ENCODE results near the gene AOC1. TPM values are rescaled to one million over a fixed set of nuclear protein-coding genes. Genes with fewer than 3 reads are reported as not detected.
A peak's percentile ranks its signal among the peaks of the same experiment; 100 is the strongest.

AOC1 gene
- total RNA-seq, 1 donor from 2014 or later: not detected

- no peak for DNase-seq (ENCODE audit: low read depth in 2 of 2)
Observed at GRCh38 chr7:150857276-150858055, 5.1 kb downstream of the AOC1 start.

- DNase-seq (ENCODE audit: low read depth in 2 of 2): no peak
Observed at GRCh38 chr7:150858236-150859197, 6.2 kb downstream of the AOC1 start.

GRCh38 chr7:150860291-150860977 lies 8.1 kb downstream of the AOC1 start:
- no peak for DNase-seq (ENCODE audit: low read depth in 2 of 2)

- DNase-seq (ENCODE audit: low read depth in 2 of 2): no peak
Observed at GRCh38 chr7:150860978-150861295, 8.6 kb downstream of the AOC1 start.

- DNase-seq (ENCODE audit: low read depth in 2 of 2): no peak
Observed at GRCh38 chr7:150862356-150862755, 10.0 kb downstream of the AOC1 start.

GRCh38 chr7:150863946-150864345 lies 11.6 kb downstream of the AOC1 start:
- DNase-seq (ENCODE audit: low read depth in 2 of 2): no peak

GRCh38 chr7:150866932-150867564 lies 14.7 kb downstream of the AOC1 start:
- no peak for DNase-seq (ENCODE audit: low read depth in 2 of 2)

GRCh38 chr7:150867605-150868004 lies 15.3 kb downstream of the AOC1 start:
- DNase-seq (ENCODE audit: low read depth in 2 of 2): no peak

GRCh38 chr7:150869467-150869866 lies 17.1 kb downstream of the AOC1 start:
- DNase-seq (ENCODE audit: low read depth in 2 of 2): no peak

GRCh38 chr7:150871601-150872000 lies 19.3 kb downstream of the AOC1 start:
- DNase-seq (ENCODE audit: low read depth in 2 of 2): no peak

- DNase-seq (ENCODE audit: low read depth in 2 of 2): no peak
Observed at GRCh38 chr7:150874401-150875198, 22.3 kb downstream of the AOC1 start.

- no peak for DNase-seq (ENCODE audit: low read depth in 2 of 2)
Observed at GRCh38 chr7:150875791-150876190, 23.5 kb downstream of the AOC1 start.

GRCh38 chr7:150876817-150877526 lies 24.7 kb downstream of the AOC1 start:
- peak; percentile 47 to 78 for DNase-seq (ENCODE audit: low read depth in 2 of 2)

- no peak for DNase-seq (ENCODE audit: low read depth in 2 of 2)
Observed at GRCh38 chr7:150877536-150877935, 25.2 kb downstream of the AOC1 start.

- DNase-seq (ENCODE audit: low read depth in 2 of 2): peak; percentile 12 to 74
Observed at GRCh38 chr7:150879345-150879744, 27.0 kb downstream of the AOC1 start.

- no peak for DNase-seq (ENCODE audit: low read depth in 2 of 2)
Observed at GRCh38 chr7:150881189-150881588, 28.9 kb downstream of the AOC1 start.

- DNase-seq (ENCODE audit: low read depth in 2 of 2): no peak
Observed at GRCh38 chr7:150890853-150891584, 38.7 kb downstream of the AOC1 start.

GRCh38 chr7:150891740-150892139 lies 39.4 kb downstream of the AOC1 start:
- no peak for DNase-seq (ENCODE audit: low read depth in 2 of 2)

- DNase-seq (ENCODE audit: low read depth in 2 of 2): no peak
Observed at GRCh38 chr7:150895809-150896208, 43.5 kb downstream of the AOC1 start.

Measured in lung microvascular endothelial cell (primary cell).